ENCODE data around the gene RAB6A. TPM values are rescaled to one million over a fixed set of nuclear protein-coding genes. Genes with fewer than 3 reads are reported as not detected.
"Not testable (repeated sequence)": the region's sequence is repeated elsewhere in the genome, so short reads cannot be mapped to it uniquely, and the experiment has no call there.

Gene RAB6A
- total RNA-seq, 1 donor from 2014 or later: 222 TPM

- H3K9me3 Mint-ChIP-seq (ENCODE audit: unreplicated experiment): peaks cover 6% of the 10 kb centered on the region
- H3K27me3 Mint-ChIP-seq (ENCODE audit: unreplicated experiment): peaks cover 3% of the 10 kb centered on the region
- no peak overlapping the region for H3K27ac Mint-ChIP-seq (ENCODE audit: unreplicated experiment)
- no peak overlapping the region for H3K4me3 Mint-ChIP-seq (ENCODE audit: unreplicated experiment)
- no peak for DNase-seq
- H3K36me3 Mint-ChIP-seq (ENCODE audit: unreplicated experiment): no peaks in the 10 kb centered on the region
- peaks cover 6% of the 10 kb centered on the region for H3K4me1 Mint-ChIP-seq (ENCODE audit: low read depth, unreplicated experiment)
- TF ChIP-seq CTCF (IDR thresholded peaks at IDR 0.05; ENCODE audit: partially characterized antibody, unreplicated experiment): no peak
Measured at GRCh38 chr11:73784080-73784634, 23.3 kb upstream of the RAB6A start.

- Mint-ChIP-seq H3K27ac (ENCODE audit: unreplicated experiment) (no peak overlapping the region), H3K36me3 (ENCODE audit: unreplicated experiment) (no peaks in the 10 kb centered on the region), H3K4me3 (ENCODE audit: unreplicated experiment) (no peak overlapping the region), H3K4me1 (ENCODE audit: low read depth, unreplicated experiment) (peaks cover 8% of the 10 kb centered on the region), H3K27me3 (ENCODE audit: unreplicated experiment) (peaks cover 6% of the 10 kb centered on the region), H3K9me3 (ENCODE audit: unreplicated experiment) (peaks cover 9% of the 10 kb centered on the region)
- DNase-seq: no peak
- TF ChIP-seq CTCF (IDR thresholded peaks at IDR 0.05; ENCODE audit: partially characterized antibody, unreplicated experiment): no peak
Measured at GRCh38 chr11:73783483-73784020, 22.7 kb upstream of the RAB6A start.

DNA sequence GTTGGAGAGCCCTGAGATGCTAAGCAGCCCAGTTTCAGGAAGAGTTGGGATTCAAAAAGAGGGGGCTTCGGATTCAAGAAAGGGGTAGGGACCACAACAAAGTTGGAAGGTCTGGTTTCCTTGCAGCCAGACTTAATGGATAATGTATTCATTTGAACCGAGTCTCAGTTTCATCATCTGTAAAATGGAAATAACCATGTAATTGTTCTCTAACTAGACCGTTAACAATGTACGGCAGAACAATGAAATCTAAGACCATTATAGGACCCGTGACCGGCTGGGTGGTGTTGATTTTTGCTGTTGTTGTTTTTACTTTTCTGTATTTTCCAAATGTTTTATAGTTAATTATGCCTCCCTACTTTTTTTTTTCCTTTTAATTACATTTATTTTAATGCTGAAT, 20.4 kb upstream of the RAB6A start:
- H3K9me3 Mint-ChIP-seq (ENCODE audit: unreplicated experiment): peaks cover 3% of the 10 kb centered on the region
- DNase-seq: no peak
- no peak overlapping the region for H3K27ac Mint-ChIP-seq (ENCODE audit: unreplicated experiment)
- H3K36me3 Mint-ChIP-seq (ENCODE audit: unreplicated experiment): no peaks in the 10 kb centered on the region
- no peak overlapping the region for H3K4me3 Mint-ChIP-seq (ENCODE audit: unreplicated experiment)
- TF ChIP-seq CTCF (IDR thresholded peaks at IDR 0.05; ENCODE audit: partially characterized antibody, unreplicated experiment): no peak
- H3K4me1 Mint-ChIP-seq (ENCODE audit: low read depth, unreplicated experiment): peaks cover 2% of the 10 kb centered on the region
- peaks cover 5% of the 10 kb centered on the region for H3K27me3 Mint-ChIP-seq (ENCODE audit: unreplicated experiment)

GRCh38 chr11:73779084-73779902, 18.4 kb upstream of the RAB6A start:
- Mint-ChIP-seq H3K9me3 (ENCODE audit: unreplicated experiment) (peaks cover 5% of the 10 kb centered on the region), H3K4me3 (ENCODE audit: unreplicated experiment) (peak overlapping the region; percentile 96), H3K27ac (ENCODE audit: unreplicated experiment) (peak overlapping the region; percentile 100), H3K36me3 (ENCODE audit: unreplicated experiment) (no peaks in the 10 kb centered on the region), H3K27me3 (ENCODE audit: unreplicated experiment) (peaks cover 5% of the 10 kb centered on the region), H3K4me1 (ENCODE audit: low read depth, unreplicated experiment) (peaks cover 2% of the 10 kb centered on the region)
- no peak for TF ChIP-seq CTCF (IDR thresholded peaks at IDR 0.05; ENCODE audit: partially characterized antibody, unreplicated experiment)
- DNase-seq: peak; percentile 99

- not testable (repeated sequence) for H3K27me3 Mint-ChIP-seq (ENCODE audit: unreplicated experiment); H3K27ac Mint-ChIP-seq (ENCODE audit: unreplicated experiment); DNase-seq; H3K4me3 Mint-ChIP-seq (ENCODE audit: unreplicated experiment); H3K4me1 Mint-ChIP-seq (ENCODE audit: low read depth, unreplicated experiment); H3K36me3 Mint-ChIP-seq (ENCODE audit: unreplicated experiment)
- H3K9me3 Mint-ChIP-seq (ENCODE audit: unreplicated experiment): peaks cover 13% of the 10 kb centered on the region
Measured at GRCh38 chr11:73770811-73771210, 9.9 kb upstream of the RAB6A start.
